H1 (cell line): ENCODE measurements around the gene PABPC1L. TPM values are rescaled to one million over a fixed set of nuclear protein-coding genes. Genes with fewer than 3 reads are reported as not detected.

Source experiments
- CTCF ChIA-PET: fragments of 300-600 bp; sonication (Branson Sonifier 250); formaldehyde crosslinking; loops from one replicate; lab custom pipeline; 2021; ENCODE audit not compliant: partially characterized antibody; lab: Charles Lee
- POLR2A ChIA-PET: fragments of 300-600 bp; sonication (Branson Sonifier 250); formaldehyde crosslinking; loops from one replicate; lab custom pipeline; 2021; ENCODE audit warnings: inconsistent platforms; ENCODE audit not compliant: partially characterized antibody; lab: Charles Lee
- DNase-seq, 2 experiments: peaks; one replicate each; pipeline versions ENCODE4 v3.0.0 to v3.0.0-alpha.2; 2010 to 2022; ENCODE audit warnings: low spot score in 2 of 2, low read depth in 1 of 2, mixed read lengths in 1 of 2
- FAIRE-seq: peaks from 2 replicates; lab custom pipeline; 2011; peaks lifted over from hg19 to GRCh38; lab: Jason Lieb, UNC
- H2AFZ ChIP-seq: 2 replicates; pipeline ENCODE4 v1.8.1; 2012; ENCODE audit warnings: low read length, inconsistent platforms
- H2AK5ac ChIP-seq: 2 replicates; pipeline ENCODE4 v1.6.1; 2013; ENCODE audit warnings: low read depth, low read length
- H2BK120ac ChIP-seq: replicated peaks from 2 replicates; pipeline ENCODE3; 2013; ENCODE audit warnings: low read depth, low read length, inconsistent platforms
- H2BK12ac ChIP-seq: 2 replicates; pipeline ENCODE4 v1.6.1; 2013; ENCODE audit warnings: low read depth, low read length
- H2BK15ac ChIP-seq: 2 replicates; pipeline ENCODE4 v1.6.1; 2013; ENCODE audit warnings: low read length
- H2BK20ac ChIP-seq: 2 replicates; pipeline ENCODE4 v1.6.1; 2013; ENCODE audit warnings: low read length
- H2BK5ac ChIP-seq: 2 replicates; pipeline ENCODE4 v1.6.1; 2013; ENCODE audit warnings: low read depth, low read length
- H3K14ac ChIP-seq: 2 replicates; pipeline ENCODE4 v1.6.1; 2013; ENCODE audit warnings: inconsistent platforms; ENCODE audit not compliant: insufficient read length
- H3K18ac ChIP-seq: 2 replicates; pipeline ENCODE4 v1.6.1; 2013; ENCODE audit warnings: low read length; ENCODE audit errors: extremely low read depth
- H3K23ac ChIP-seq: 2 replicates; pipeline ENCODE4 v1.6.1; 2013; ENCODE audit warnings: inconsistent platforms; ENCODE audit not compliant: insufficient read length
- H3K23me2 ChIP-seq: 2 replicates; pipeline ENCODE4 v1.6.1; 2013; ENCODE audit warnings: low read depth, low read length
- H3K27ac ChIP-seq: 2 replicates; pipeline ENCODE4 v1.6.1; 2011; ENCODE audit warnings: low read depth, low read length, inconsistent platforms
- H3K27me3 ChIP-seq, 4 experiments: replicated peaks in 1 of 4; 1 replicate in 1 of 4; 2 replicates in 3 of 4; pipeline versions ENCODE4 v1.6.1 to v1.8.1; 2011 to 2013; ENCODE audit warnings: low read length in 3 of 4, mild to moderate bottlenecking in 3 of 4, inconsistent platforms in 2 of 4, mixed read lengths in 2 of 4, moderate library complexity in 1 of 4; ENCODE audit not compliant: control insufficient read depth in 3 of 4, insufficient read depth in 3 of 4; ENCODE audit errors: extremely low read depth in 1 of 4
- H3K36me3 ChIP-seq, 4 experiments: 2 replicates each; pipeline versions ENCODE4 v1.6.1 to v1.8.1; 2011 to 2013; ENCODE audit warnings: mild to moderate bottlenecking in 4 of 4, low read length in 3 of 4, moderate library complexity in 2 of 4, control low read depth in 1 of 4, inconsistent platforms in 1 of 4; ENCODE audit not compliant: insufficient read depth in 4 of 4, control insufficient read depth in 2 of 4
- H3K4ac ChIP-seq: replicated peaks from 2 replicates; pipeline ENCODE3; 2013; ENCODE audit warnings: low read length, low read depth, mixed read lengths, inconsistent platforms; ENCODE audit not compliant: insufficient read length
- H3K4me1 ChIP-seq, 4 experiments: replicated peaks in 1 of 4; 1 replicate in 1 of 4; 2 replicates in 3 of 4; pipeline versions ENCODE4 v1.6.1 to v1.8.1; 2011 to 2013; ENCODE audit warnings: low read length in 3 of 4, inconsistent platforms in 2 of 4, mixed read lengths in 1 of 4; ENCODE audit not compliant: insufficient read depth in 4 of 4, control insufficient read depth in 3 of 4
- H3K4me2 ChIP-seq, 2 experiments: 2 replicates each; pipeline versions ENCODE4 v1.6.1 to v1.8.1; 2011 to 2013; ENCODE audit warnings: low read depth in 2 of 2, low read length in 2 of 2, control low read depth in 1 of 2, inconsistent platforms in 1 of 2, mild to moderate bottlenecking in 1 of 2; ENCODE audit not compliant: insufficient read depth in 1 of 2
- H3K4me3 ChIP-seq, 4 experiments: fragments of 200-600, 300-600 bp in 1 of 4; sonication (generic), shearing (Covaris generic), sonication (Bioruptor Twin) in 1 of 4; 2 replicates each; pipeline versions ENCODE4 v1.5.1 to v1.8.1; 2011 to 2016; ENCODE audit warnings: low read length in 4 of 4, low read depth in 3 of 4, control low read depth in 2 of 4, inconsistent platforms in 2 of 4, mild to moderate bottlenecking in 2 of 4, mixed read lengths in 1 of 4, moderate library complexity in 1 of 4; ENCODE audit not compliant: insufficient read depth in 2 of 4; ENCODE audit errors: extremely low read depth in 1 of 4
- H3K56ac ChIP-seq: replicated peaks from 2 replicates; pipeline ENCODE3; 2013; ENCODE audit warnings: low read depth, mild to moderate bottlenecking, mixed read lengths, low read length, inconsistent platforms; ENCODE audit not compliant: insufficient read length
- H3K79me1 ChIP-seq: 2 replicates; pipeline ENCODE4 v1.6.1; 2013; ENCODE audit warnings: low read depth, low read length, control low read depth
- H3K79me2 ChIP-seq, 2 experiments: 2 replicates each; pipeline versions ENCODE4 v1.6.1 to v1.8.1; 2012 to 2013; ENCODE audit warnings: low read length in 2 of 2, mild to moderate bottlenecking in 2 of 2, inconsistent platforms in 1 of 2; ENCODE audit not compliant: insufficient read depth in 2 of 2, control insufficient read depth in 1 of 2
- H3K9ac ChIP-seq, 4 experiments: replicated peaks in 1 of 4; 1 replicate in 1 of 4; 2 replicates in 3 of 4; pipeline versions ENCODE4 v1.6.1 to v1.8.1; 2011 to 2013; ENCODE audit warnings: low read depth in 3 of 4, low read length in 3 of 4, control low read depth in 2 of 4, mild to moderate bottlenecking in 2 of 4, moderate library complexity in 2 of 4, inconsistent platforms in 1 of 4; ENCODE audit errors: extremely low read depth in 1 of 4
- H3K9me3 ChIP-seq, 2 experiments: 2 replicates each; pipeline versions ENCODE4 v1.6.1 to v1.8.1; 2012 to 2013; ENCODE audit warnings: mild to moderate bottlenecking in 2 of 2, moderate library complexity in 2 of 2, control low read depth in 1 of 2, inconsistent platforms in 1 of 2, low read depth in 1 of 2, low read length in 1 of 2, mixed read lengths in 1 of 2; ENCODE audit not compliant: insufficient read depth in 2 of 2
- H4K20me1 ChIP-seq, 2 experiments: replicated peaks in 1 of 2; 2 replicates each; pipeline versions ENCODE3 to v1.8.1; 2011 to 2013; ENCODE audit warnings: inconsistent platforms in 2 of 2, low read length in 2 of 2, mild to moderate bottlenecking in 1 of 2; ENCODE audit not compliant: insufficient read depth in 2 of 2, control insufficient read depth in 1 of 2
- H4K5ac ChIP-seq: 2 replicates; pipeline ENCODE4 v1.6.1; 2013; ENCODE audit warnings: low read length, low read depth, mixed read lengths, inconsistent platforms; ENCODE audit not compliant: insufficient read length
- H4K8ac ChIP-seq: 2 replicates; pipeline ENCODE4 v1.8.0; 2013; ENCODE audit warnings: mild to moderate bottlenecking, moderate library complexity, low read length, inconsistent platforms; ENCODE audit not compliant: insufficient read depth; ENCODE audit errors: extremely low read depth
- H4K91ac ChIP-seq: replicated peaks from 2 replicates; pipeline ENCODE3; 2013; ENCODE audit warnings: low read length, mixed read lengths, inconsistent platforms; ENCODE audit not compliant: insufficient read length
- ASH2L ChIP-seq: fragments of 200-600, 300-600 bp; sonication (generic); IDR thresholded peaks from one replicate; pipeline ENCODE4 v1.7.1; 2017; ENCODE audit warnings: low read length
- BCL11A ChIP-seq, 2 experiments: IDR thresholded peaks; one replicate each; pipeline ENCODE4 v1.6.1; 2011; ENCODE audit warnings: low read depth in 2 of 2, low read length in 2 of 2, mild to moderate bottlenecking in 2 of 2
- CTBP2 ChIP-seq: IDR thresholded peaks from 2 replicates; pipeline ENCODE4 v1.7.0; 2011; ENCODE audit warnings: borderline replicate concordance, mild to moderate bottlenecking, moderate library complexity, mixed read lengths, low read length; ENCODE audit not compliant: insufficient read depth, insufficient read length
- CTCF ChIP-seq, 3 experiments: IDR thresholded peaks; 1 replicate in 2 of 3; 2 replicates in 1 of 3; pipeline versions ENCODE4 v1.5.1 to v1.6.1; 2011; ENCODE audit warnings: low read length in 3 of 3, mild to moderate bottlenecking in 3 of 3, inconsistent platforms in 2 of 3, low read depth in 1 of 3, moderate library complexity in 1 of 3; ENCODE audit not compliant: insufficient read depth in 1 of 3; ENCODE audit errors: control extremely low read depth in 1 of 3
- E2F6 ChIP-seq: IDR thresholded peaks from 2 replicates; pipeline ENCODE4 v1.6.1; 2012; ENCODE audit warnings: inconsistent platforms
- JUND ChIP-seq: IDR thresholded peaks from 2 replicates; pipeline ENCODE4 v1.6.1; 2011; ENCODE audit warnings: mild to moderate bottlenecking, improper control_type of control experiment, low read length
- KDM5A ChIP-seq: fragments of 200-600 bp; IDR thresholded peaks from 2 replicates; pipeline ENCODE4 v1.7.1; 2012; ENCODE audit warnings: mild to moderate bottlenecking, low read length, inconsistent platforms, mixed read lengths
- SAP30 ChIP-seq: fragments of 300-600 bp; sonication (generic); IDR thresholded peaks from 2 replicates; pipeline ENCODE4 v1.7.1; 2012; ENCODE audit warnings: low read length, moderate library complexity, mild to moderate bottlenecking, inconsistent platforms; ENCODE audit not compliant: insufficient read depth, insufficient replicate concordance
- SP4 ChIP-seq: IDR thresholded peaks from 2 replicates; pipeline ENCODE4 v1.6.1; 2012; ENCODE audit warnings: low read length, inconsistent platforms
- YY1 ChIP-seq: IDR thresholded peaks from 2 replicates; pipeline ENCODE4 v1.6.1; 2011; ENCODE audit warnings: low read depth, mild to moderate bottlenecking, low read length
- WGBS, 2 experiments: shearing (Covaris generic) in 1 of 2; methylation state at CpG; one replicate each; pipeline versions ENCODE4 v1.1.6 to v1.1.7; 2013 to 2015; ENCODE audit warnings: low lambda C conversion rate in 2 of 2, mixed read lengths in 2 of 2, inconsistent platforms in 1 of 2, low coverage in 1 of 2, missing lambda C conversion rate in 1 of 2; ENCODE audit not compliant: insufficient replicate concordance in 2 of 2, insufficient coverage in 1 of 2, insufficient read length in 1 of 2; ENCODE audit errors: extremely low coverage in 1 of 2, missing lambda C conversion rate in 1 of 2; 5-methylcytosine and 5-hydroxymethylcytosine counted together
- polyA plus RNA-seq, 7 experiments: library from polyadenylated mRNA; depleted of rRNA in 3 of 7; stranded (reverse) in 5 of 7; unstranded in 2 of 7; fragments of >200 nt in 5 of 7; fragments of 200-250 nt in 2 of 7; gene quantifications; 1 replicate in 5 of 7; 2 replicates in 1 of 7; 4 replicates in 1 of 7; pipeline versions ENCODE4 v1.2.1 to v1.2.3, GENCODE V29; 2011 to 2013; ENCODE audit warnings: missing spikeins in 2 of 7, mixed read lengths in 2 of 7
- total RNA-seq: library from RNA; stranded (reverse); fragmentation: NEBNext Ultra II Directional; extraction: Animal tissue kit (Norgen Biotek cat#: 25700); gene quantifications from 2 replicates; pipeline ENCODE4 v1.2.1, GENCODE V29; 2021

Gene PABPC1L
- total and polyA plus RNA-seq, 2 of the 8 experiments (the other 6 are each of a cell fraction or from before 2014, with no cell fraction given), result 61.1 to 108 TPM

DNA sequence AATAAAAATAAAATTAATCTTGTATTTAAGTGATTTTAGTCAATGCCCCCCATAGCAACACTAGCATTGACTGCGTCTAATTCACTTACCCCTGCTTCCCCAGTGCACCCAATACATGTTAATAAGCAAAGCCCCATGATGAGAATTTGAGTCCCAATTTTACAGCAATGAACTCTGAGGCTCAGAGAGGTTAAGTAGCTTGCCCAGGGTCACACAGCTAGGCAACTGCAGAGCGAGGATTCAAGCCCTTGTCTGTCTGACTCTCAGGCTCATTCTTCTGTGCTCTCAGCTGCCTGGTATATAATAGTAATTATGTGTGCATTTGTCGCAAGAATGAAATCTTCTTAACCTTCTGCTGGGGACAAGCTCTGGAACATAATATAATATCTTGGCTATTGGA, 8.5 kb downstream of the PABPC1L start:
- Histone ChIP-seq H3K27ac (no peak overlapping the region), H3K4me1 (no peaks in the 10 kb centered on the region; a peak in 1 of 7 replicates), H3K4me2 (no peak overlapping the region), H2BK20ac (no peak overlapping the region), H4K8ac (no peak overlapping the region), H4K5ac (no peak overlapping the region), H3K23me2 (no peaks in the 10 kb centered on the region), H3K56ac (no peak overlapping the region), H3K27me3 (no peaks in the 10 kb centered on the region), H3K18ac (no peak overlapping the region), H2AK5ac (no peak overlapping the region), H3K9me3 (no peaks in the 10 kb centered on the region), H3K4ac (no peak overlapping the region), H3K9ac (no peak overlapping the region), H3K23ac (no peak overlapping the region), H3K79me1 (peaks cover 2% of the 10 kb centered on the region; the same call in 1 of the 2 replicates), H2BK15ac (no peak overlapping the region), H3K4me3 (no peak overlapping the region), H3K14ac (no peak overlapping the region), H2BK12ac (no peak overlapping the region), H3K36me3 (peaks cover 6 to 68% (median 33%) of the 10 kb centered on the region in 4 experiments), H2AFZ (no peak overlapping the region), H4K20me1 (no peaks in the 10 kb centered on the region), H4K91ac (no peak overlapping the region), H2BK5ac (no peak overlapping the region), H2BK120ac (no peak overlapping the region), H3K79me2 (0 out of 4 replicates have a peak, but pooled peaks cover 0 to 2% of the 10 kb centered on the region in 2 experiments)
- DNase-seq (no peak), FAIRE-seq (no peak)
- POLR2A ChIA-PET, result interaction anchor here (1.1 to 2.4 kb wide), 4 partner anchors 8 to 28 kb away, joined by 3 to 13 read pairs (median 3); partner anchors contain the start of gene PABPC1L
- 93% methylated on average over 3 of the region's 3 CpGs; no CpG with 5 or more reads in 1 of the 2 experiments for WGBS, 2 experiments
- CTCF ChIA-PET, result interaction anchor here (1.1 to 1.2 kb wide), 2 partner anchors 24 to 30 kb away, joined by 3 read pairs; no protein-coding TSS in a partner anchor
- TF ChIP-seq YY1, result no peak
- TF ChIP-seq CTBP2, result no peak
- TF ChIP-seq CTCF (IDR thresholded peaks at IDR 0.05; ENCODE audit: control extremely low read depth in 1 of 3, insufficient read depth in 1 of 3, low read depth in 1 of 3, low read length in 3 of 3), result no peak
- TF ChIP-seq KDM5A, result no peak
- no peak for TF ChIP-seq ASH2L
- no peak for TF ChIP-seq BCL11A (IDR thresholded peaks at IDR 0.05; ENCODE audit: low read depth in 2 of 2, low read length in 2 of 2)
- TF ChIP-seq E2F6, result no peak
- no peak for TF ChIP-seq JUND
- TF ChIP-seq SP4, result no peak
- TF ChIP-seq SAP30, result no peak
